Measurements from ENCODE around the gene ADGRL3. TPM values are rescaled to one million over a fixed set of nuclear protein-coding genes. Genes with fewer than 3 reads are reported as not detected.
"Not testable (repeated sequence)": the region's sequence is repeated elsewhere in the genome, so short reads cannot be mapped to it uniquely, and the experiment has no call there.

The ADGRL3 gene
- total RNA-seq, 3 donors from 2014 or later (not counting 1 experiment from before 2014, with no cell fraction given), result not detected

- H3K27ac ChIP-seq (ENCODE audit: low read length), result no peak overlapping the region
- TF ChIP-seq CTCF (IDR thresholded peaks at IDR 0.05), result no peak
- intact Hi-C loops (cut with micrococcal nuclease), result no loop called here
- Mint-ChIP-seq H3K9me3 (peaks cover 5 to 17% of the 10 kb centered on the region in 2 donors), H3K36me3 (peaks cover 1% of the 10 kb centered on the region), H3K27ac (no peak overlapping the region), H3K4me1 (no peaks in the 10 kb centered on the region), H3K4me3 (no peak overlapping the region), H3K27me3 (ENCODE audit: low read depth in 2 of 2) (no peaks in the 10 kb centered on the region)
- no peaks in the 10 kb centered on the region for H3K36me3 ChIP-seq (ENCODE audit: control insufficient read depth, insufficient read depth, low read length)
- H3K4me1 ChIP-seq (ENCODE audit: control insufficient read depth, insufficient read depth, low read length), result no peaks in the 10 kb centered on the region
- DNase-seq, result no peak
- no peaks in the 10 kb centered on the region for H3K27me3 ChIP-seq (ENCODE audit: control insufficient read depth, insufficient read depth, low read length)
- ATAC-seq, result no peak
- no CpG with 5 or more reads among the region's 1 CpG for WGBS (ENCODE audit: insufficient coverage)
- H3K9me3 ChIP-seq (ENCODE audit: control insufficient read depth, insufficient read depth, low read length), result no peaks in the 10 kb centered on the region
- no peak overlapping the region for H3K4me3 ChIP-seq (ENCODE audit: low read length)
Observed at GRCh38 chr4:61356696-61357095, 156.6 kb downstream of the ADGRL3 start.

GRCh38 chr4:61359301-61359700 is 159.2 kb downstream of the ADGRL3 start:
- no peak for DNase-seq
- Histone ChIP-seq H3K4me1 (ENCODE audit: control insufficient read depth, insufficient read depth, low read length) (no peaks in the 10 kb centered on the region), H3K27me3 (ENCODE audit: control insufficient read depth, insufficient read depth, low read length) (no peaks in the 10 kb centered on the region), H3K36me3 (ENCODE audit: control insufficient read depth, insufficient read depth, low read length) (no peaks in the 10 kb centered on the region), H3K9me3 (ENCODE audit: control insufficient read depth, insufficient read depth, low read length) (no peaks in the 10 kb centered on the region), H3K27ac (ENCODE audit: low read length) (no peak overlapping the region), H3K4me3 (ENCODE audit: low read length) (no peak overlapping the region)
- Mint-ChIP-seq H3K27ac (no peak overlapping the region), H3K4me1 (no peaks in the 10 kb centered on the region), H3K9me3 (peaks cover 7 to 20% of the 10 kb centered on the region in 2 donors), H3K4me3 (no peak overlapping the region), H3K36me3 (no peaks in the 10 kb centered on the region), H3K27me3 (ENCODE audit: low read depth in 2 of 2) (no peaks in the 10 kb centered on the region)
- intact Hi-C loops (cut with micrococcal nuclease), result no loop called here
- ATAC-seq, result no peak
- TF ChIP-seq CTCF (IDR thresholded peaks at IDR 0.05), result no peak
- 65% methylated on average over 2 of the region's 3 CpGs for WGBS (ENCODE audit: insufficient coverage)

GRCh38 chr4:61372817-61373216 is 172.7 kb downstream of the ADGRL3 start:
- whole genome bisulfite sequencing (ENCODE audit: insufficient coverage), result 95% methylated on average over 26 of the region's 26 CpGs
- H3K4me3 ChIP-seq (ENCODE audit: low read length); H3K27ac ChIP-seq (ENCODE audit: low read length); intact Hi-C loops (cut with micrococcal nuclease); H3K27me3 ChIP-seq (ENCODE audit: control insufficient read depth, insufficient read depth, low read length); H3K36me3 ChIP-seq (ENCODE audit: control insufficient read depth, insufficient read depth, low read length); H3K36me3 Mint-ChIP-seq; ATAC-seq; H3K27ac Mint-ChIP-seq; H3K27me3 Mint-ChIP-seq (ENCODE audit: low read depth in 2 of 2); H3K9me3 ChIP-seq (ENCODE audit: control insufficient read depth, insufficient read depth, low read length); H3K4me1 Mint-ChIP-seq; H3K4me3 Mint-ChIP-seq; H3K4me1 ChIP-seq (ENCODE audit: control insufficient read depth, insufficient read depth, low read length); DNase-seq: not testable (repeated sequence)
- peaks cover 4 to 13% of the 10 kb centered on the region in 2 donors for H3K9me3 Mint-ChIP-seq

GRCh38 chr4:61373901-61374440 is 173.8 kb downstream of the ADGRL3 start:
- no peaks in the 10 kb centered on the region for H3K4me1 Mint-ChIP-seq
- no peak overlapping the region for H3K27ac Mint-ChIP-seq
- intact Hi-C loops (cut with micrococcal nuclease), result no loop called here
- Histone ChIP-seq H3K27ac (ENCODE audit: low read length) (no peak overlapping the region), H3K9me3 (ENCODE audit: control insufficient read depth, insufficient read depth, low read length) (no peaks in the 10 kb centered on the region), H3K36me3 (ENCODE audit: control insufficient read depth, insufficient read depth, low read length) (no peaks in the 10 kb centered on the region), H3K4me1 (ENCODE audit: control insufficient read depth, insufficient read depth, low read length) (no peaks in the 10 kb centered on the region), H3K27me3 (ENCODE audit: control insufficient read depth, insufficient read depth, low read length) (no peaks in the 10 kb centered on the region), H3K4me3 (ENCODE audit: low read length) (no peak overlapping the region)
- DNase-seq (no peak), ATAC-seq (no peak)
- peaks cover 6 to 18% of the 10 kb centered on the region in 2 donors for H3K9me3 Mint-ChIP-seq
- no peaks in the 10 kb centered on the region for H3K27me3 Mint-ChIP-seq (ENCODE audit: low read depth in 2 of 2)
- no peak for TF ChIP-seq CTCF (IDR thresholded peaks at IDR 0.05)
- WGBS (ENCODE audit: insufficient coverage), result no CpG with 5 or more reads among the region's 1 CpG
- no peak overlapping the region for H3K4me3 Mint-ChIP-seq
- peaks cover 5% of the 10 kb centered on the region for H3K36me3 Mint-ChIP-seq
